Endothelial cell of hepatic sinusoid (primary cell): ENCODE measurements around the gene THSD1.
"Not testable (repeated sequence)": the region's sequence is repeated elsewhere in the genome, so short reads cannot be mapped to it uniquely, and the experiment has no call there.

ENCODE experiments used
- in situ Hi-C: cut with HindIII; loops from 2 replicates; pipeline ENCODE4 v1.10.0; 2017; ENCODE audit warnings: low sequenced_read_pairs

The THSD1 gene

DNA sequence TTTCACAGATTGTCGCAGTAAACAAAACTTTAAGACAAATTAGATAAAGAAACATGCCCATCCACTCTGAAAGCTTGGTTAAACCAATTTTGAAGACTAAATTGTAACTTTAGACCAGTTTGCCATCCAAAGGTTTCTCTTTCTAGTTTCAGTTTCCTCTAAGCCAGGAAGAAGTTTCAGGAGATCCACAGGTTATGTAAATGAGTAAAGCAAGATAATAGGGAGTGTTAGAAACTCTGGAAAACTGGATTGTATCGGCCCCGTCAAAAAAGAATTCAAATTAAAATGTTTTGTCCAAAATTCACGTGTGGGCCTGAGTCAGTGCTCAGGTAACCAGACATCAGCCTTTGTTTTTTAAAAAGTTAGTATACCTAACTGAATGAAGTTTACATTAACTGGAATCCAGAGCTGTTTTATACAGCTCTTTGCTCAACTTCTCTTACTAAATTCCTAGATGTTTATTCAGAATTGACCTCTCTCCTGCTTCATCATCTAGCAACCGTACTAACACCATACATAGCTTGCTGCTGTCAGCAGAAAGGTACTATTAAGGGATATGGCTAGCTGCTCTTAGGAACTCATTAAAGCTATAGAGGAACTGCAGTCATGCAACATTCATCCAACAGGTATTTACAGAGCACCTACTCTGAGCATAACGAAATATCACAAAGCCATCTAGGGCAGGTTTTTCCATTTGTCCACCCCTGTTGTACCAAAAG is 43.6 kb downstream of the THSD1 start:
- in situ Hi-C loops = not testable (repeated sequence)

DNA sequence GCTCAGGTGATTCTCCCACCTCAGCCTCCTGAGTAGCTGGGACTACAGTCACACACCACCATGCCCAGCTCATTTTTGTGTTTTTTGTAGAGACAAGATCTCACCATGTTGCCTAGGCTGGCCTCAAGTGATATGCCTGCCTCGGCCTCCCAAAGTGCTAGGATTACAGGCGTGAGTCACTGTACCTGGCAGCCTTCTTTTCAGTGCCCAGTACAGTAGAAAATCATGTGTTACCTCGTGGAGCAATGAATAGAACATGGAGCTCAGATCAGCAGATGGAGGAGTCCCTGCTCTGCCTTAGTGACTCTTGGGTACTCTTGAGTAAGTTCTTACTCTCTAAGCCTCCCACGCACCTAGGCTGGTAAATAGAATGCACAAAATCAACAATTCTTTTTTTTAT is 44.7 kb downstream of the THSD1 start:
- in situ Hi-C loops = no loop called here

- in situ Hi-C loops = no loop called here
Measured at GRCh38 chr13:52359534-52359933, 46.4 kb downstream of the THSD1 start.

DNA sequence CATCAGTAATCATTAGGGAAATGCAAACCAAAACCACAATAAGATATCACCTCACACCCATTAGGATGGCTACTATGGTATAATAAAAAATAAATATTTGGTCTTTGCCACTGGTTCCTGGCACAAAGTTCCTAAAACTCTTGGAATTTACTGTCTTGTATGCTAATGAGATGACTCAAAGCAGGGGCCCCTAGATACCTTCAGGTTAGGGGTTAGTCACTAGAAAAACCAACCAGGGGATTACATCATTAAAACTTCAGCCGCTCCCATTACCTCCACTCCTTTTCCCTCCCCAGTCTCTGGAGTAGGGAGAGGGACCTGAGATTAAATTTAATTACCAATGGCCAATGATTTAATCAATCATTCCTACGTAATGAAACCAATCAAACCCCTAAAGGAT is 49.6 kb downstream of the THSD1 start:
- in situ Hi-C loops = no loop called here

DNA sequence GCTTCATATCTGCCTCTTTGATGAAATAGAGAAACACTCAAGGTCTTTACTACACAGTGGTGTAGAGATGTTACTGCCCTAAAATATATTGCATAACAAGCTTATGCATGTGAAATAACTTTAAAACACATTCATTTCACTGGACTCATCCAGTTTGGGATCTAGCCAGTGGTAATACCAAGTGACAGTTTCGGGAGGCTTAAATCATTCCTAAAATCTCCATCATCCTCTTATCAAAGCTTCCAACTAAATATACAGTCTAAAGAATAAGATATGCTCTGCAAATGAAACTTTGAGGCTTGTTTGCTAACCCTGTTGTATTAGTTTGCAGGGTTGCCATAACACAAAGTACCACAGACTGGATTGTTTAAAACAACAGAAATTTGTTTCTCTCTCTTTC is 52.8 kb downstream of the THSD1 start:
- in situ Hi-C loops = no loop called here

GRCh38 chr13:52348983-52349780 is 56.8 kb downstream of the THSD1 start:
- in situ Hi-C loops = no loop called here

GRCh38 chr13:52348071-52348470 is 57.9 kb downstream of the THSD1 start:
- in situ Hi-C loops = no loop called here

DNA sequence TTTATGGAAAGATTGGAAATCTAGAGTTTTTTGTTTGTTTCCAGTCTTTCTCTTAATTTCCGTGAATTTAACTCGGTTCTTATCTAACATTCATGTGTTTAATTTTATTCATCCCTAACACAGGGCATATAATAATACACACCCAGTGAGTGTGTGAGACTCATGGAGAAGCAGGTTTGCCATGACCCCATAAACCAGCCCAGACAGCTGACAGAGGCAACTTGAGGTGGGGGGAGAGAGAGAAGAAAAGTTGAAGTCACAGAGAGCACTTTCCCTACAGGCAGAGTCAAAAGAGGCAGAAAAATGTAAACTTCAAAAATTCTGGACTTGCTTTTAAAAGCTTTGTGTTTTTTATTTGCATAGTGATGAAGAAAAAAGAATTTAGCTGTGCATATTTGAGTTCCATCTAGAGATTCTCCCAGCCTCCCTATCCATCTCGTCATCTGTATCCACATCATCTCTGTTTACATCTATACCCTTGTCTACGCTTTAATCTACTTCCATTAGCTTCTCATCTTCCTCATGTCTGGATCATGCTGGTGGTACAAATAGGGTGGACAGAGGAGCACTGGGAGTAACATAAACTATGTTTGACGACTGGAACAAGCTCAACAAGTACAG is 60.2 kb downstream of the THSD1 start:
- in situ Hi-C loops = no loop called here

GRCh38 chr13:52345048-52345447 is 60.9 kb downstream of the THSD1 start:
- in situ Hi-C loops = no loop called here

DNA sequence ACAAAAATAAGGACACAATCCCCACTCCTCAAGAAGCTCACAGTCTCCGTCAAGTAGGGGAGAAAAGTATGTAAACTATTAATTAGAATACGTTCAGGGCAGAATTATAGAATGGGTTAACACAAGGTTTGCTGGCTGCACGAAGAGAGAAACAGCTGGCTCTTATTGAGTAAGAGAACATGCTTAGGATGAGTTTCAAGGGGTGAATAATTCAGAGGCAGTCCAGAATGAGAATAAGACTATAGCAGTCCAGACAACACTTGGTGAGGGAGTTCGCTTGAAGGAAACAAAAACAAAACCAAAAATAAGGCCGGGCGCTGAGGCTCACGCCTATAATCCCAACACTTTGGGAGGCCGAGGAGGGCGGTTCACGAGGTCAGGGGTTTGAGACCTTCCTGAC is 61.9 kb downstream of the THSD1 start:
- in situ Hi-C loops = no loop called here

GRCh38 chr13:52342203-52342602 is 63.8 kb downstream of the THSD1 start:
- in situ Hi-C loops = not testable (repeated sequence)

DNA sequence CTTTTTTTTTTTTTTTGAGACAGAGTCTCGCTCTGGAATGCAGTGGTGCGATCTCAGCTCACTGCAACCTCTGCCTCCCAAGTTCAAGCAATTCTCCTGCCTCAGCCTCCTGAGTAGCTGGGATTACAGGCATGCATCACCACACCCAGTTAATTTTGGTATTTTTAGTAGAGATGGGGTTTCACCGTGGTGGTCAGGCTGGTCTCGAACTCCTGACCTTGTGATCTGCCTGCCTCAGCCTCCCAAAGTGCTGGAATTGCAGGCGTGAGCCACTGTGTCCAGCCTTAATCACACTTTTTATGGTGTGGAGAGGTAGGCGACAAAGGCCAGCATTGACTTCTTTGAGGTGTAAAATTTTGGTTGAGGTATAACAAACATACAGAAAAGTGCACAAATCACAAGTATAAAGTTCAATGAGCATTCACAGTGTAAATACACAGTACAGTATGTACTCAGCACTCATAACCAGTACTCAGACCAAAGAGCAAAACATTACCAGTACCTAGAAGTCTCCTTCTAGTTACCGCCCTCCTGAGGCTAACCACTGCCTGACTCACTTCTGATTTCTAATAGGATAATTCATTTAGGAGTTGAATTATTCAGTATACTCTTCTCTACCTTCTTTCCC is 68.0 kb downstream of the THSD1 start:
- in situ Hi-C loops = not testable (repeated sequence)

- in situ Hi-C loops = not testable (repeated sequence)
Measured at GRCh38 chr13:52334107-52334506, 71.9 kb downstream of the THSD1 start.

- in situ Hi-C loops = not testable (repeated sequence)
Measured at GRCh38 chr13:52331844-52332243, 74.1 kb downstream of the THSD1 start.
